Aorta (tissue), 5 donors: ENCODE measurements around the gene UNC13D. TPM values are rescaled to one million over a fixed set of nuclear protein-coding genes. Genes with fewer than 3 reads are reported as not detected.
"Not testable (repeated sequence)": the region's sequence is repeated elsewhere in the genome, so short reads cannot be mapped to it uniquely, and the experiment has no call there.

ENCODE experiments used
- ATAC-seq: fragments of 200-7000 bp; cut with Tn5 transposase; one replicate; pipeline ENCODE4 v1.9.1; 2022; ENCODE audit warnings: moderate library complexity; ENCODE audit not compliant: low FRiP score
- DNase-seq, 2 donors: peaks; one replicate each; pipeline ENCODE4 v3.0.0-alpha.2; 2020
- H3K27ac ChIP-seq, 2 donors: one replicate each; pipeline ENCODE4 v1.5.1; 2013; ENCODE audit warnings: low read length in 2 of 2, mild to moderate bottlenecking in 2 of 2, moderate library complexity in 2 of 2, control low read depth in 1 of 2, inconsistent platforms in 1 of 2, low read depth in 1 of 2
- H3K27me3 ChIP-seq, 2 donors: one replicate each; pipeline ENCODE4 v1.6.1; 2013; ENCODE audit warnings: control low read depth in 1 of 2, low read length in 1 of 2, mild to moderate bottlenecking in 1 of 2, moderate library complexity in 1 of 2; ENCODE audit not compliant: insufficient read depth in 2 of 2, control insufficient read depth in 1 of 2
- H3K36me3 ChIP-seq, 2 donors: one replicate each; pipeline ENCODE4 v1.6.1; 2013; ENCODE audit warnings: control low read depth in 1 of 2, low read length in 1 of 2, mild to moderate bottlenecking in 1 of 2; ENCODE audit not compliant: insufficient read depth in 2 of 2, control insufficient read depth in 1 of 2
- H3K4me1 ChIP-seq, 2 donors: one replicate each; pipeline ENCODE4 v1.6.1; 2013; ENCODE audit warnings: low read length in 2 of 2, control low read depth in 1 of 2, mild to moderate bottlenecking in 1 of 2, moderate library complexity in 1 of 2; ENCODE audit not compliant: insufficient read depth in 2 of 2, control insufficient read depth in 1 of 2
- H3K4me3 ChIP-seq, 2 donors: one replicate each; pipeline ENCODE4 v1.5.1; 2013; ENCODE audit warnings: low read length in 2 of 2, control low read depth in 1 of 2, mild to moderate bottlenecking in 1 of 2
- H3K9me3 ChIP-seq: one replicate; pipeline ENCODE4 v1.6.1; 2013; ENCODE audit warnings: mild to moderate bottlenecking, low read length; ENCODE audit not compliant: control insufficient read depth
- WGBS, 2 donors: extraction: QIAGEN DNeasy Blood & Tissue Kit; methylation state at CpG; one replicate each; pipeline ENCODE4 v1.1.7; 2013; 5-methylcytosine and 5-hydroxymethylcytosine counted together
- intact Hi-C, 2 donors: fragments of 100-400 bp; cut with DNase I; formaldehyde crosslinking; loops; one replicate each; pipeline versions ENCODE4 v1.14.2 to v1.15.0; 2022
- polyA plus RNA-seq, 2 donors: library from polyadenylated mRNA; stranded (reverse); fragments of 200-250 nt; gene quantifications; one replicate each; pipeline ENCODE4 v1.2.3, GENCODE V29; 2013
- total RNA-seq, 2 donors: library from RNA; stranded (reverse); fragmentation: NEBNext Ultra II Directional; extraction: Animal tissue kit (Norgen Biotek cat#: 25700); gene quantifications; one replicate each; pipeline ENCODE4 v1.2.1, GENCODE V29; 2021
- donor health status: healthy with polysubstance abuse.
- donor health status: Bipolar disorder and iron deficiency.
- donor health status: DM: no; HTN: no; CAD: no.
- donor health status: DM: no; HTN: no; CAD: no.
- donor health status: DM: yes; HTN: yes; CAD: no.

UNC13D gene
- total and polyA plus RNA-seq, 4 donors, result 3.8 to 23.1 (median 18.9) TPM

DNA sequence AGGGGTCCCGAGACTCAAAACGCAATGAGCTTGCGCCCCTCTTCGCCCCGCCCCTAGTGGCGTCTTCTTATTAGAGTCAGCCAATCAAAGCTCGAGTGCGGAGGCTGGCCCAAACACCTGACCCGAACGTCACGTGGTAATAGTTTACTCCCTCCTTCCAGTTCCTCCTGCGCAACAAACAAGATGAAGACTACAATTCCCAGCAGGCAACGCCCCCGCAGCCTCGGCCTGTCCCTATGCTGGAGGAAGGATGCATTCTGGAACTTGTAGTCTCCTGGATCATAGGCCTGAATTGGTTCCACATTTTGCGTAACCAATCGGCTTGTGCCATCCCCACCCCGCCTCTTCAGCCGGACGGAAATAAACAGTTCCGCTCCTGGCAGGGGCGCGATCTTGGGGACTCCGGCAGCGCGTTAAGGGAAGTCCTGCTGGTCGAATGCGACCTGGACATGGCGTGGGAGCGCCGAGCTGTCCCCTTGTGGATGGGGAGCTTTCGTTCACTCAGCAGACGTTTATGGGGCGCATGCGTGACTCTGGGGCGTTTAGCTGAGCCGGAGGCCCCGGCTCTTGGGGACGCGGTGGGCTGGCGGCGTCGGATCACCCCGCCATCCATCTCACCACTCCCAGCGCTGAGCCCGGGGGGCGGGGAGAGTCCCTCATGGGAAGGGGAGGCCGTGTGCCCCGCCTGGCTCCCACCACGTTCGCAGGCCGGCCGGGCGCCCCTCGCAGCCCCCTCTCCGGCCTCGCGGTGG lies 11.3 kb upstream of the UNC13D start, which contains the start of gene WBP2:
WBP2 (minus strand) TSS at position 26 of the 752 bp plus-strand sequence. CDS start 38 bp downstream, outside the sequence.
- Histone ChIP-seq H3K4me3 (peak within 1 kb of the TSS; percentile 84 to 89), H3K36me3 (peaks cover 0 to 4% of the 10 kb centered on the region in 2 donors), H3K9me3 (no peaks in the 10 kb centered on the region), H3K27me3 (no peaks in the 10 kb centered on the region), H3K27ac (peak within 1 kb of the TSS; percentile 92 to 93), H3K4me1 (peaks cover 0 to 5% of the 10 kb centered on the region in 2 donors)
- peak; percentile 97 for ATAC-seq
- 0 to 1% methylated on average over 58 of the region's 58 CpGs for WGBS, 2 donors
- peak; percentile 97 to 99 for DNase-seq
- intact Hi-C loops, result loop anchor here in 1 of 2 donors (1.0 to 2.0 kb wide), 3 partner anchors 22 to 71 kb away; partner anchors contain the start of genes TRIM65 and UNK

DNA sequence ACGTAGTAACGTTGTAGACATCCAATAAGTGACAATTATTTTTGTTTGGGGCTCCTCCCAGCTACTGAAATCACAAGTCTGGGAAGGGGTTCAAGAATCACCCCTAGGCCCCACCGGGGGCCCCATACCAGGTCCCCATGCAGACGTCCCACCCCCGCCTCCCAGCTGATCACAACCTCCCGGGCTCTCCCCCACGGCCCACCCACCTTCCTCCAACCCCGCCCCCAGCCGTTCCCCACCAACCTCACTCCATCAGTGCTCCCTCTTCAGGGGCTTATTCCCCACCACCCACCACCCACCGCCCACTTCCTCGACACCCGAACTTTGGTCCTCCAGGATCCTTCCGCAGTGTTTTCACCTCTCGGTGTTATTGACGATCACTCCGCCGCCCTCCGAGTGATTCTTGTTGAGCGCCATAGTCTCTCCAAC lies 10.7 kb upstream of the UNC13D start:
- 0 to 1% methylated on average over 17 to 19 of the region's 19 CpGs for WGBS, 2 donors
- peaks cover 0 to 5% of the 10 kb centered on the region in 2 donors for H3K4me1 ChIP-seq
- peak overlapping the region; percentile 92 to 93 for H3K27ac ChIP-seq
- peak; percentile 50 for ATAC-seq
- intact Hi-C loops, result loop anchor here in 1 of 2 donors (1.0 to 2.0 kb wide), 3 partner anchors 22 to 70 kb away; partner anchors contain the start of genes TRIM65 and UNK
- peak in 1 of 2 donors; percentile 88 for DNase-seq
- peak overlapping the region; percentile 84 to 89 for H3K4me3 ChIP-seq
- H3K27me3 ChIP-seq, result no peaks in the 10 kb centered on the region
- H3K36me3 ChIP-seq, result peaks cover 0 to 4% of the 10 kb centered on the region in 2 donors
- H3K9me3 ChIP-seq, result no peaks in the 10 kb centered on the region

DNA sequence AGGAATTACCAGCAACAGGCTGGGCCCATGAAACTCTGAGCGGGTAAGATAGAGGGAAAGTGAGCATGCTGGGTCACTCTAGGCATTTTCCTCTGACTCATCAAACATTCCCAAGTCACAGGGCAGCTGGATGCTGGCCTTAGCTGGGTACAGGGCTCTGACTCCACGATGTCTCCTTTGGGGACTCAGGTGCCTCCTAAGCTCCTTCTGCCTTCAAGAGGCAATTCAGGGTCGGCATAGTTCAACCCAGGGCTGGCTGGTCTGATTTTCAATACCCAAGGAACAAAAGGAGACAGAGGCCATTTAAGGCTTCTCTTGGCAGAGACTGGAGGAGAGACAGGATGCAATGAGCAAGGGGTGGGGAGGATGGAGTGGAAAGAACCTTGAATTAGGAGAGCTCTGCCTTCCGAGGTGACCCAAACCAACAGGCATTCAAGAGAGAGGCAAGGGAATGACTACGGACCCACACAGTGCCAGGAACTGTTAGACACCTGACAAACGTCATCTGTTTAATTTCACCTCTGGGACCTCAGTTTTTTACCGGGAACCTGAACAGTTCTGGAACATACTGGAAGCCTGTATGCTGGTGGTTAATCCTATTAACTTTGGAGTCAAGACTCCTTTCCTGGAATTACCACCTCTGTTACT lies 10.0 kb upstream of the UNC13D start:
- Histone ChIP-seq H3K27me3 (no peaks in the 10 kb centered on the region), H3K9me3 (no peaks in the 10 kb centered on the region), H3K4me1 (peaks cover 0 to 5% of the 10 kb centered on the region in 2 donors), H3K36me3 (peaks cover 0 to 11% of the 10 kb centered on the region in 2 donors), H3K4me3 (peak overlapping the region; percentile 84 to 89), H3K27ac (peak overlapping the region; percentile 92 to 93)
- DNase-seq (no peak), ATAC-seq (peak; percentile 31)
- 6 to 8% methylated on average over 7 of the region's 7 CpGs for WGBS, 2 donors
- intact Hi-C loops, result loop anchor here in 1 of 2 donors (2.0 kb wide), 1 partner anchor 69 kb away; the partner anchor contains the start of gene UNK

DNA sequence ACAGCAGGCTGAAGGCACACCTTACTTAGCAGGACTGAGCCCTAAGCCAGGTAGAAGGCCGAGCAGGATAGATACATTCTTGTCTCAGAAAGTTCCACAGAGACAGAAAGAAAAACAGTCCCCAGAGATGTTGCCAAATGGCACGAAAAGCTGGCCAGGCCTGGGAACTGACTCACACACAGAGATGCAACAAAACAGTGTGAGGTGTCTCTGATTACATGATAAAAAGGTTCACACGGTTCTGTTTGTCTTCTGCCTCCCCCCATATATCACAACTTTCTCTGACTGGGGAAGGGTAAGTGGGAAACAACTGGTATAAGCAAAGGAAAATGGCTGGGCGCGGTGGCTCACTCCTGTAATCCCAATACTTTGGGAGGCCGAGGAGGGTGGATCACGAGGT lies 9.2 kb upstream of the UNC13D start:
- no peak for DNase-seq
- Histone ChIP-seq H3K27me3 (no peaks in the 10 kb centered on the region), H3K9me3 (no peaks in the 10 kb centered on the region), H3K36me3 (peaks cover 0 to 12% of the 10 kb centered on the region in 2 donors), H3K27ac (peak overlapping the region in 1 of 2 donors; percentile 33), H3K4me3 (no peak overlapping the region), H3K4me1 (peaks cover 0 to 5% of the 10 kb centered on the region in 2 donors)
- intact Hi-C loops, result no loop called here
- ATAC-seq, result no peak
- 54 to 56% methylated on average over 7 of the region's 7 CpGs for WGBS, 2 donors

- H3K4me1 ChIP-seq, H3K9me3 ChIP-seq, intact Hi-C loops, ATAC-seq, H3K27me3 ChIP-seq, H3K4me3 ChIP-seq, DNase-seq, H3K27ac ChIP-seq: not testable (repeated sequence)
- 92% methylated on average over 15 of the region's 15 CpGs for WGBS, 2 donors
- peaks cover 0 to 28% of the 10 kb centered on the region in 2 donors for H3K36me3 ChIP-seq
Measured at GRCh38 chr17:75851693-75851991, 7.4 kb upstream of the UNC13D start.

- WGBS, 2 donors, result 65 to 66% methylated on average over 12 of the region's 12 CpGs
- Histone ChIP-seq H3K9me3 (no peaks in the 10 kb centered on the region), H3K4me1 (peaks cover 0 to 5% of the 10 kb centered on the region in 2 donors), H3K27me3 (no peaks in the 10 kb centered on the region), H3K27ac (peak overlapping the region in 1 of 2 donors; percentile 18), H3K4me3 (no peak overlapping the region), H3K36me3 (peaks cover 0 to 28% of the 10 kb centered on the region in 2 donors)
- ATAC-seq (no peak), DNase-seq (no peak)
- intact Hi-C loops, result no loop called here
Measured at GRCh38 chr17:75850928-75851692, 6.9 kb upstream of the UNC13D start.

DNA sequence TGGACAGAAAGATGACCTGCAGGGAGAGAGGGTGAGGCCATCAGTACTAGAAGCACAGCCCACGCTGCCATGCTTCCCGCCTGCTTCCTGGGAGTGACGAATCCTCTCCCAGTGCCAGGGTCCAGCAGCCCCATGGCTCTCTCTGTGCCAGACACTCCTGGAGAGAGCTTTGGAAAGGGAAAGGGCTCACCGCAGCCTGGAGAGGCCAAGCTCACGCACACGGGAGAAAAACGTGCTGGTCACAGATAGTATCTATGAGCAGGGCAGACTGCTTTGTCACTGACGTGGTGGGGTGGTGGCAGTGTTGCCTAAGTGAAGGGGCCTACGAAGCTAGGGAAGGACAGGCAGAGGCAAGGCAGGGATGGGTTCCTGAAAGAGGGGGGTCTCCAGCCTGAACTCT lies 5.5 kb upstream of the UNC13D start:
- Histone ChIP-seq H3K27me3 (no peaks in the 10 kb centered on the region), H3K27ac (no peak overlapping the region), H3K9me3 (no peaks in the 10 kb centered on the region), H3K4me3 (no peak overlapping the region), H3K36me3 (peaks cover 0 to 28% of the 10 kb centered on the region in 2 donors), H3K4me1 (peaks cover 0 to 5% of the 10 kb centered on the region in 2 donors)
- intact Hi-C loops, result loop anchor here in 1 of 2 donors (5.0 to 10.0 kb wide), 2 partner anchors 43 to 55 kb away; no protein-coding TSS in a partner anchor
- 73 to 76% methylated on average over 9 of the region's 9 CpGs for WGBS, 2 donors
- ATAC-seq, result no peak
- DNase-seq, result peak in 1 of 2 donors; percentile 48

GRCh38 chr17:75849279-75849646 lies 5.1 kb upstream of the UNC13D start:
- intact Hi-C loops, result loop anchor here in 1 of 2 donors (5.0 to 10.0 kb wide), 2 partner anchors 43 to 54 kb away; no protein-coding TSS in a partner anchor
- Histone ChIP-seq H3K4me1 (peaks cover 0 to 5% of the 10 kb centered on the region in 2 donors), H3K4me3 (no peak overlapping the region), H3K9me3 (no peaks in the 10 kb centered on the region), H3K36me3 (peaks cover 0 to 28% of the 10 kb centered on the region in 2 donors), H3K27ac (no peak overlapping the region), H3K27me3 (no peaks in the 10 kb centered on the region)
- ATAC-seq (no peak), DNase-seq (no peak)
- 86 to 87% methylated on average over 11 of the region's 11 CpGs for WGBS, 2 donors
